ENCODE data around the gene CCSER1.
"Not testable (repeated sequence)": the region's sequence is repeated elsewhere in the genome, so short reads cannot be mapped to it uniquely, and the experiment has no call there.

Gene CCSER1

GRCh38 chr4:91319556-91320268, 1192.5 kb downstream of the CCSER1 start:
- DNase-seq, result no peak

- peak; percentile 32 for DNase-seq
Measured at GRCh38 chr4:91322961-91323360, 1195.8 kb downstream of the CCSER1 start.

- DNase-seq, result no peak
Measured at GRCh38 chr4:91325495-91325894, 1198.3 kb downstream of the CCSER1 start.

GRCh38 chr4:91326167-91326566, 1199.0 kb downstream of the CCSER1 start:
- DNase-seq, result not testable (repeated sequence)

GRCh38 chr4:91330555-91331137, 1203.5 kb downstream of the CCSER1 start:
- no peak for DNase-seq

GRCh38 chr4:91340822-91341221, 1213.6 kb downstream of the CCSER1 start:
- no peak for DNase-seq

GRCh38 chr4:91345632-91346031, 1218.4 kb downstream of the CCSER1 start:
- DNase-seq, result no peak

- not testable (repeated sequence) for DNase-seq
Measured at GRCh38 chr4:91356496-91356895, 1229.3 kb downstream of the CCSER1 start.

- DNase-seq, result not testable (repeated sequence)
Measured at GRCh38 chr4:91358016-91358415, 1230.8 kb downstream of the CCSER1 start.

- DNase-seq, result not testable (repeated sequence)
Measured at GRCh38 chr4:91358621-91359020, 1231.4 kb downstream of the CCSER1 start.

GRCh38 chr4:91359041-91360031, 1232.1 kb downstream of the CCSER1 start:
- DNase-seq, result no peak

GRCh38 chr4:91362125-91362524, 1234.9 kb downstream of the CCSER1 start:
- DNase-seq, result no peak

GRCh38 chr4:91366554-91366953, 1239.4 kb downstream of the CCSER1 start:
- DNase-seq, result no peak

- DNase-seq, result no peak
Measured at GRCh38 chr4:91369116-91369515, 1241.9 kb downstream of the CCSER1 start.

GRCh38 chr4:91373546-91373945, 1246.4 kb downstream of the CCSER1 start:
- no peak for DNase-seq

- DNase-seq, result not testable (repeated sequence)
Measured at GRCh38 chr4:91405431-91405830, 1278.2 kb downstream of the CCSER1 start.

- no peak for DNase-seq
Measured at GRCh38 chr4:91422011-91422410, 1294.8 kb downstream of the CCSER1 start.

GRCh38 chr4:91426725-91427124, 1299.5 kb downstream of the CCSER1 start:
- DNase-seq, result no peak

GRCh38 chr4:91427171-91427570, 1300.0 kb downstream of the CCSER1 start:
- no peak for DNase-seq

- no peak for DNase-seq
Measured at GRCh38 chr4:91434631-91435030, 1307.4 kb downstream of the CCSER1 start.

GRCh38 chr4:91436556-91436955, 1309.4 kb downstream of the CCSER1 start:
- DNase-seq, result no peak

- no peak for DNase-seq
Measured at GRCh38 chr4:91447168-91447567, 1320.0 kb downstream of the CCSER1 start.

GRCh38 chr4:91448668-91449330, 1321.6 kb downstream of the CCSER1 start:
- no peak for DNase-seq
